Astrocyte (in vitro differentiated cells and primary cell): Measurements from ENCODE around the gene RALGPS2. TPM values are rescaled to one million over a fixed set of nuclear protein-coding genes. Genes with fewer than 3 reads are reported as not detected.

ENCODE experiments used
- DNase-seq: peaks from one replicate; pipeline ENCODE4 v3.0.0-alpha.2; 2010; ENCODE audit warnings: low read depth
- FAIRE-seq: peaks from 2 replicates; lab custom pipeline; 2011; peaks lifted over from hg19 to GRCh38; lab: Jason Lieb, UNC
- H2AFZ ChIP-seq: 2 replicates; pipeline ENCODE4 v1.6.0; 2012; ENCODE audit warnings: low read depth, low read length, inconsistent platforms
- H3K27ac ChIP-seq: 2 replicates; pipeline ENCODE4 v1.5.1; 2011; ENCODE audit warnings: low read depth, low read length, inconsistent platforms
- H3K27me3 ChIP-seq: 2 replicates; pipeline ENCODE4 v1.6.0; 2011; ENCODE audit warnings: low read length, inconsistent platforms; ENCODE audit not compliant: insufficient read depth
- H3K36me3 ChIP-seq: 2 replicates; pipeline ENCODE4 v1.5.1; 2011; ENCODE audit warnings: low read length, inconsistent platforms; ENCODE audit not compliant: insufficient read depth
- H3K4me1 ChIP-seq: 2 replicates; pipeline ENCODE4 v1.5.1; 2011; ENCODE audit warnings: low read length, inconsistent platforms; ENCODE audit not compliant: insufficient read depth
- H3K4me2 ChIP-seq: 2 replicates; pipeline ENCODE4 v1.6.0; 2012; ENCODE audit warnings: low read length, inconsistent platforms
- H3K4me3 ChIP-seq: 2 replicates; pipeline ENCODE4 v1.5.1; 2011; ENCODE audit warnings: low read depth, mild to moderate bottlenecking, low read length, inconsistent platforms; ENCODE audit not compliant: insufficient read depth
- H3K79me2 ChIP-seq: 2 replicates; pipeline ENCODE4 v1.6.0; 2012; ENCODE audit warnings: mild to moderate bottlenecking, low read length, inconsistent platforms; ENCODE audit not compliant: insufficient read depth
- H3K9ac ChIP-seq: 2 replicates; pipeline ENCODE4 v1.6.0; 2012; ENCODE audit warnings: mild to moderate bottlenecking, low read length, inconsistent platforms
- H3K9me3 ChIP-seq: 2 replicates; pipeline ENCODE4 v1.5.1; 2012; ENCODE audit warnings: low read depth, mild to moderate bottlenecking, low read length, inconsistent platforms; ENCODE audit not compliant: insufficient read depth
- H4K20me1 ChIP-seq: 2 replicates; pipeline ENCODE4 v1.6.0; 2012; ENCODE audit warnings: low read length, inconsistent platforms; ENCODE audit not compliant: insufficient read depth
- H3K27ac Mint-ChIP-seq: one replicate; pipeline ENCODE4 v1.8.0; 2021; ENCODE audit warnings: mild to moderate bottlenecking, mixed read lengths; ENCODE audit not compliant: unreplicated experiment
- H3K27me3 Mint-ChIP-seq: one replicate; pipeline ENCODE4 v1.8.0; 2021; ENCODE audit warnings: low read depth, mixed read lengths; ENCODE audit not compliant: unreplicated experiment
- H3K36me3 Mint-ChIP-seq: one replicate; pipeline ENCODE4 v1.8.0; 2021; ENCODE audit warnings: low read depth, mixed read lengths; ENCODE audit not compliant: unreplicated experiment
- H3K4me1 Mint-ChIP-seq: one replicate; pipeline ENCODE4 v1.8.0; 2021; ENCODE audit warnings: low read depth, mixed read lengths; ENCODE audit not compliant: unreplicated experiment
- H3K4me3 Mint-ChIP-seq: one replicate; pipeline ENCODE4 v1.8.0; 2021; ENCODE audit warnings: mild to moderate bottlenecking, moderate library complexity, mixed read lengths; ENCODE audit not compliant: unreplicated experiment
- H3K9me3 Mint-ChIP-seq: one replicate; pipeline ENCODE4 v1.8.0; 2021; ENCODE audit warnings: mild to moderate bottlenecking, mixed read lengths; ENCODE audit not compliant: unreplicated experiment
- CTCF ChIP-seq: IDR thresholded peaks from 2 replicates; pipeline ENCODE4 v1.5.1; 2011; ENCODE audit warnings: low read depth, mild to moderate bottlenecking, inconsistent platforms, low read length, moderate library complexity; ENCODE audit not compliant: insufficient read depth
- EZH2 ChIP-seq: IDR thresholded peaks from 2 replicates; pipeline ENCODE4 v1.6.1; 2012; ENCODE audit warnings: mild to moderate bottlenecking, low read length, inconsistent platforms; ENCODE audit not compliant: insufficient read depth
- total RNA-seq: library from RNA; stranded (reverse); gene quantifications from 2 replicates; pipeline ENCODE4 v1.2.1, GENCODE V29; 2021

RALGPS2 gene
- total RNA-seq, 1 donor from 2014 or later: 33.6 TPM

GRCh38 chr1:178901482-178902125, 176.6 kb downstream of the RALGPS2 start:
- no peaks in the 10 kb centered on the region for H3K4me1 Mint-ChIP-seq
- no peaks in the 10 kb centered on the region for H3K36me3 ChIP-seq

GRCh38 chr1:178908358-178908757, 183.3 kb downstream of the RALGPS2 start:
- no peak overlapping the region for H3K4me3 Mint-ChIP-seq
- TF ChIP-seq CTCF (no peak), EZH2 (no peak)
- H3K9ac ChIP-seq: no peak overlapping the region
- H3K36me3 Mint-ChIP-seq: peaks cover 18% of the 10 kb centered on the region
- FAIRE-seq (peak; percentile 56), DNase-seq (peak; percentile 78)
- H3K27me3 ChIP-seq: no peaks in the 10 kb centered on the region
- H2AFZ ChIP-seq: no peak overlapping the region
- H3K4me2 ChIP-seq: no peak overlapping the region
- peaks cover 11% of the 10 kb centered on the region for H3K4me1 Mint-ChIP-seq
- no peak overlapping the region for H3K27ac ChIP-seq
- H3K36me3 ChIP-seq: no peaks in the 10 kb centered on the region
- H3K27ac Mint-ChIP-seq: no peak overlapping the region
- no peaks in the 10 kb centered on the region for H4K20me1 ChIP-seq
- H3K4me3 ChIP-seq: no peak overlapping the region
- H3K4me1 ChIP-seq: no peaks in the 10 kb centered on the region
- no peaks in the 10 kb centered on the region for H3K9me3 Mint-ChIP-seq
- no peaks in the 10 kb centered on the region for H3K9me3 ChIP-seq
- no peaks in the 10 kb centered on the region for H3K79me2 ChIP-seq
- H3K27me3 Mint-ChIP-seq: no peaks in the 10 kb centered on the region

More at GRCh38 chr1:178901482-178902125, 176.6 kb downstream of the RALGPS2 start:
- Histone ChIP-seq H3K27me3 (no peaks in the 10 kb centered on the region), H3K4me3 (no peak overlapping the region), H3K27ac (no peak overlapping the region), H3K9ac (no peak overlapping the region), H3K9me3 (no peaks in the 10 kb centered on the region), H3K4me2 (no peak overlapping the region), H2AFZ (no peak overlapping the region), H3K79me2 (no peaks in the 10 kb centered on the region), H3K4me1 (no peaks in the 10 kb centered on the region), H4K20me1 (no peaks in the 10 kb centered on the region)
- no peak for FAIRE-seq
- Mint-ChIP-seq H3K36me3 (peaks cover 15% of the 10 kb centered on the region), H3K4me3 (no peak overlapping the region), H3K27ac (no peak overlapping the region), H3K27me3 (no peaks in the 10 kb centered on the region), H3K9me3 (peaks cover 5% of the 10 kb centered on the region)
- no peak for DNase-seq
- TF ChIP-seq CTCF (no peak), EZH2 (no peak)

GRCh38 chr1:178910023-178910422, 185.0 kb downstream of the RALGPS2 start:
- no peaks in the 10 kb centered on the region for H3K27me3 ChIP-seq
- no peak overlapping the region for H3K4me2 ChIP-seq
- no peak overlapping the region for H3K4me3 ChIP-seq
- Mint-ChIP-seq H3K4me3 (no peak overlapping the region), H3K4me1 (peaks cover 11% of the 10 kb centered on the region), H3K9me3 (no peaks in the 10 kb centered on the region), H3K27me3 (no peaks in the 10 kb centered on the region), H3K27ac (no peak overlapping the region), H3K36me3 (peaks cover 22% of the 10 kb centered on the region)
- H3K9me3 ChIP-seq: no peaks in the 10 kb centered on the region
- DNase-seq (no peak), FAIRE-seq (no peak)
- H3K79me2 ChIP-seq: no peaks in the 10 kb centered on the region
- no peaks in the 10 kb centered on the region for H3K4me1 ChIP-seq
- TF ChIP-seq EZH2 (no peak), CTCF (no peak)
- H3K27ac ChIP-seq: no peak overlapping the region
- H2AFZ ChIP-seq: no peak overlapping the region
- H4K20me1 ChIP-seq: no peaks in the 10 kb centered on the region
- no peaks in the 10 kb centered on the region for H3K36me3 ChIP-seq
- H3K9ac ChIP-seq: no peak overlapping the region
